GM12873 (cell line): ENCODE results near the gene YY2.

Experiments
- TF ChIP-seq, protein P1 (sequence below): IDR thresholded peaks from 2 replicates; pipeline ENCODE4 v1.5.1; 2012; ENCODE audit warnings: low read depth, mild to moderate bottlenecking, moderate library complexity, low read length, control low read depth; ENCODE audit not compliant: insufficient read depth; ENCODE audit errors: missing control alignments

The YY2 gene

DNA sequence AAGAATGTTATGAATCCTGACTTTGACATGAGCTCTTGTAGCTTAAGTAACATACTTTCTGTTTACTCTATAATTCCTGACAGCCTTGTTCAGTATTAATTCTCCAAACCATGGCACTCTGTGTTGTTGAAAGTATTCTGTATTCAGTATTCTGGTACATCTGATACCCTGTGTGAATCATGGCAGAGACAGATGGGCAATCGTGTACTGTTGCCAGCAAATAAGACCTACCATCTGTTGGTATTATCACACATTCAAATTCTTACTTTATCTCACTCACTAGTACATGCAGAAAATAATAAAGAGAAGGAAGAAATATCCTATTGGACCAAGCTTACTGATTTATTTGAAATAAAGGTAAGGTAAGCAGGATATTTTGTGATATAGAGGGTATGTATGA lies 8.4 kb upstream of the YY2 start:
- TF ChIP-seq, protein P1, sequence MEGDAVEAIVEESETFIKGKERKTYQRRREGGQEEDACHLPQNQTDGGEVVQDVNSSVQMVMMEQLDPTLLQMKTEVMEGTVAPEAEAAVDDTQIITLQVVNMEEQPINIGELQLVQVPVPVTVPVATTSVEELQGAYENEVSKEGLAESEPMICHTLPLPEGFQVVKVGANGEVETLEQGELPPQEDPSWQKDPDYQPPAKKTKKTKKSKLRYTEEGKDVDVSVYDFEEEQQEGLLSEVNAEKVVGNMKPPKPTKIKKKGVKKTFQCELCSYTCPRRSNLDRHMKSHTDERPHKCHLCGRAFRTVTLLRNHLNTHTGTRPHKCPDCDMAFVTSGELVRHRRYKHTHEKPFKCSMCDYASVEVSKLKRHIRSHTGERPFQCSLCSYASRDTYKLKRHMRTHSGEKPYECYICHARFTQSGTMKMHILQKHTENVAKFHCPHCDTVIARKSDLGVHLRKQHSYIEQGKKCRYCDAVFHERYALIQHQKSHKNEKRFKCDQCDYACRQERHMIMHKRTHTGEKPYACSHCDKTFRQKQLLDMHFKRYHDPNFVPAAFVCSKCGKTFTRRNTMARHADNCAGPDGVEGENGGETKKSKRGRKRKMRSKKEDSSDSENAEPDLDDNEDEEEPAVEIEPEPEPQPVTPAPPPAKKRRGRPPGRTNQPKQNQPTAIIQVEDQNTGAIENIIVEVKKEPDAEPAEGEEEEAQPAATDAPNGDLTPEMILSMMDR, result no peak

DNA sequence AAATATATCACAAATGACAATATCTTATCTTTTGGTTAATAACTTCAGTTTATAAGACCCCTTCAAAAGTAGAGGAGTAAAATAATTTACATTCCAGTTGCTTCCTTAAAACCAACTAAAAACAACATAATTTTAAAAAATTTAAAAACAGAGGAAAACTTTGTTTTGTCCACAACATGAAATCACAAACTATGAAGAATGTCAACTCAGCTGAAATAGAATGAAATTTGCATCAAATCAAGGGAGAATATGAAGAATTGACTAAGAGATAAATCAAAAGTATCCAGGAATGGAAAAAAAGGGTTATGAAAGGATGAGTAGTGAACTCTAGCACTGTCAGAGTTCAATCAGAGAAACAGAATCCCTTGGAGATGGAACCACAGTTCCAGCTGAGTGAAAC lies 2.2 kb upstream of the YY2 start:
- TF ChIP-seq, protein P1, result no peak

DNA sequence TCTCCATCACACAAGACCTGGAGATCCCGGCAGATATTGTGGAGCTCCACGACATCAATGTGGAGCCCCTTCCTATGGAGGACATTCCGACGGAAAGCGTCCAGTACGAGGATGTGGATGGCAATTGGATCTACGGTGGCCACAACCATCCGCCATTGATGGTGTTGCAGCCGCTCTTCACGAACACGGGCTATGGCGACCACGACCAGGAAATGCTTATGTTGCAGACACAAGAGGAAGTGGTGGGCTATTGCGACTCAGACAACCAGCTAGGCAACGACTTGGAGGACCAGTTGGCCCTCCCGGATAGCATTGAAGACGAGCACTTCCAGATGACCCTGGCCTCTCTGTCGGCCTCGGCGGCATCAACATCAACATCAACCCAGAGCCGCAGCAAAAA lies 717 bp downstream of the YY2 start:
- TF ChIP-seq, protein P1, result no peak

DNA sequence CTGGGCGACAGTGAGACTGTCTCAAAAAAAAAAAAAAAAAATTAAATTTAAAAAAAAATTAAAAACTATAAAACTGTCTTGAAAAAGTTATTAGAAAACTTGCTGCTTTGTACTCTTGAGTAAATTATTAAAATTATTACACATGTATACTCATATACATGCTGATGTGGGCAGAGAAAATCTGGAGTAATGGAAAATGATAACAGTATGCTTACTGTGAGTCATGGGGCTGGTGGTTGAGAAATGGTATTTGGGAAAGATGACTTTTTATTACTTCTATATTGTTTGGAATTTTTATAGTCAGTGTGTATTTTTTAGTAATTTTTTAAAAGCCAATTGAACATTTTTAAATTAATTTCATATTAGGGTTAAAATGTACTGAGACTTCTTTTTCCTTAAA lies 7.5 kb downstream of the YY2 start:
- TF ChIP-seq, protein P1, result no peak

DNA sequence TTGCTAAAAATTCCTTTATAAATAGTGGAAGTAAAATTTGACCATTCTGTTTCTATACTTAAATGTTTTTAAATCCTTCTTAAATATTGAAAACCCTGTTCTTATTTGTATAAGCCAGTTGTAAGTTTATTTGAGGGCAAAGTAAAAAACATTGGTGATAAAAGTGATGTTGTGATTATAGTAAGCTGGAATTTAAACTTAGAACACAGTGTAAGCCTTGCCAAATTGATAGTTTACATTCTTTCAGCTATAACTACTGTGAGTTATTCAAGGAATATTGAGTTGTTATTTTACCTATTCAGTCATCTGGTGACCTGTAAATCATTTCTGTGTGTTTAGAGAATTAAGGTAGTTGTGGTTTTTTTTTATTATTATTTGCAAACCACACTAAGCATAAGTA lies 9.6 kb downstream of the YY2 start:
- TF ChIP-seq, protein P1, result no peak

DNA sequence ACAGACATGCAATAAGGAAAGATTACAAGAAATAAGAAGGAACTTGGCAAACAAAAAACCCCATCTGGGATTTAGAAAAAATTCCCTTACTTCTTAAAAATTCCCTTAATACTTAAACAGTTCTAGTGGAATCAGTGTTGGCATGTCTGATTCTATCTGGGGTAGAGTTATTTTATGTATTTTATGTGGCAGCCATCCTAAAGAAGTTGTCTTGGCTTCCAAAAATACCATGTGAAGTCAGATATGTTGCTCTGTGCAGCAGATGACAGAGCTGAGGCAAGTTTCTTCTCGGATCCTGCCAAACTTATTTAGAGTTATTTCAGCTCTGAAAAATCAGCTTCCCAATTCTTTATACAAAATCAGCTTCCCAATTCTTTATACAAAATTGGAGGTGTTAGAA lies 14.7 kb downstream of the YY2 start:
- TF ChIP-seq, protein P1, result no peak

DNA sequence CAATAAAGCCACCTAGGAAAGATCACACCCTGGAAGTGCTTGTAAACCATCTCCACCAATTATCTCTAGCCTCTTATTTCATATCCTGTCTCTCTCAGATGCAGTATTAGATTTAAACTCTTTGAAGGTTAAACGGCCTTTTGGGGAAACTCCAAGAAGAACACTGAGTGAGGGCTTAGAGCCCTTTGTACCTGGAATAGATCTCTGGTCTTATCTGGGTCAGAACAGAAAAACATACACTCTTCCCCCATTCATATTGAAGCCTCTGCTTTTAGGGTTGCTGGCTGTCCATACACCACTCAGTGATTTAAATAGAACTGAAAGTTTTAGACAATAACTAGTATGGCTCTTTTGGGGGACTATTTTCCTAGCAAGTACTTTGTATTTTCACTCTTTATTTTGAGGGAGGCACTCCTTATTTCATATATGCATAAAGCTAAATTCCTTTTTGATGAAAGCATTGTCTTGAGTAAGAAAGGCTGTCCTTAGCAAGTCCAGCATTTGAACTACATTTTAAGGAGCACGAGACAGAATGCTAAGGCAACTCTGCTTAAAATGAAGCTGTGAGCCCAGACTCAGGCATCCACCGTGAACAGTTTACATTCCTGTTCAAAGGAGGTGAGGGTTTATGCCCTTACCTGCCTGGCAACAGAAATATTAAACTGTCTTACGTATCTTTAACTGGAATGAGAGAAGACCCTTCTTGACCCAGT lies 17.4 kb downstream of the YY2 start:
- TF ChIP-seq, protein P1, result no peak
